ENCODE data around the gene SLC39A12.

DNA sequence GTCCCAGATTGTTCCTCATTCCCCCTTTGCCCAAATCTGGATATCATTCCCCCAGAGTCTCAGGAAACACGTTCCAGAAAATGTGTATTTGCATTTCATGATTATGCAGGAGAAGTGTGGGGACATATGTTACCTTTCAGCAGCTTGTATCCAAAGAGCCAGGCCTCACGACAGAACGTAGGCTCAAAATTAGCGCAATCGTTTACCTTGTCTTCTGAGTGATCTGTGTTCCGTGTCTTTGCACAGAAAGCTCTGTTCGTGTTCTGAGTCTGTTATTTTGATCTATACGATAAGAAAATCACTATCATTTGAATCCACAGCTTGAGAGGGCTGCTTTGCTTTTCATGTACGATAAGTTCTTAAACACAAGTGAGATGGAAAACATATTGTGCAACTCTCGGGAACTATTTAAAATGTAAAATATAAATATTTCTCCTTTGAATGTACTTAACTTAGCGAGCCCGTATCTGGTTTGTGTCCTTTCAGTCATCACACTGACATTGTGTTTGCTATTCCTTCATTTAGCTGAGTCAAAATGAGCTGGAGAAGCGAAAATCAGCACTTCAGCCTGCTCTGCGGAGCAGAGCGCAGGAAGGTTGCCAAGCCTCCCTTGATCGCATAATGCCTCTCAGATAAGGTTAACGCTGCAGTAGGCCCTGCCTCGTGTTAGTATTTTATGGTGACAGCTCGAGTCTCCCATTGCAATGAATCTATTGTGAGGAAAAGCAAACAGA, 108.3 kb downstream of the SLC39A12 start:
- TF ChIP-seq POLR2A (IDR thresholded peaks at IDR 0.05; ENCODE audit: low read depth, low read length) (no peak), TAF1 (IDR thresholded peaks at IDR 0.05; ENCODE audit: low read depth, low read length) (no peak), POU2F2 (IDR thresholded peaks at IDR 0.05; ENCODE audit: low read depth, low read length) (no peak)

Measured in GM12891 (cell line).